HepG2 (cell line): ENCODE measurements around the gene TEX22. TPM values are rescaled to one million over a fixed set of nuclear protein-coding genes. Genes with fewer than 3 reads are reported as not detected.
A peak's percentile ranks its signal among the peaks of the same experiment; 100 is the strongest.

Source experiments
- CCDC6 ChIP-seq: sonication (generic); formaldehyde crosslinking; IDR thresholded peaks from 2 replicates; pipeline ENCODE4 v1.8.1; 2022; ENCODE audit warnings: mild to moderate bottlenecking, missing genetic modification reagents, moderate library complexity
- LRRFIP1 ChIP-seq: sonication (generic); formaldehyde crosslinking; conservative IDR thresholded peaks from 2 replicates; pipeline ENCODE4 v1.4.0; 2020; ENCODE audit warnings: missing genetic modification reagents
- NFYB ChIP-seq: sonication (generic); formaldehyde crosslinking; IDR thresholded peaks from 2 replicates; pipeline ENCODE4 v1.4.0; 2020; ENCODE audit warnings: missing genetic modification reagents
- PHB2 ChIP-seq: fragments of 450-650 bp; IDR thresholded peaks from 2 replicates; pipeline ENCODE4 v1.6.1; 2018; ENCODE audit not compliant: partially characterized antibody
- REPIN1 ChIP-seq: sonication (generic); formaldehyde crosslinking; IDR thresholded peaks from 2 replicates; pipeline ENCODE4 v1.8.0; 2022; ENCODE audit warnings: missing genetic modification reagents, low read depth, mild to moderate bottlenecking, borderline replicate concordance
- TFE3 ChIP-seq: IDR thresholded peaks from 2 replicates; pipeline ENCODE4 v1.6.1; 2016
- ZBTB2 ChIP-seq: sonication (generic); formaldehyde crosslinking; IDR thresholded peaks from 2 replicates; pipeline ENCODE4 v1.8.0; 2022; ENCODE audit warnings: low read depth, missing genetic modification reagents
- ZNF142 ChIP-seq: sonication (generic); formaldehyde crosslinking; IDR thresholded peaks from 2 replicates; pipeline ENCODE4 v1.4.0; 2020; ENCODE audit warnings: missing genetic modification reagents
- ZNF780A ChIP-seq: sonication (generic); formaldehyde crosslinking; IDR thresholded peaks from 2 replicates; pipeline ENCODE4 v1.8.0; 2022; ENCODE audit warnings: mild to moderate bottlenecking, missing genetic modification reagents, moderate library complexity
- polyA plus RNA-seq, 8 experiments: library from polyadenylated mRNA; depleted of rRNA in 3 of 8; stranded (reverse) in 7 of 8; unstranded in 1 of 8; fragments of >200 nt; fragmentation: Illumina TruSeq in 4 of 8; extraction: Trizol in 4 of 8; gene quantifications; 2 replicates each; pipeline versions ENCODE4 v1.2.1 to v1.2.3, GENCODE V29; 2011 to 2016; ENCODE audit warnings: low read depth in 4 of 8, missing spikeins in 1 of 8, mixed read lengths in 1 of 8; ENCODE audit not compliant: insufficient read depth in 1 of 8
- total RNA-seq, 5 experiments: library from RNA; depleted of rRNA; stranded (reverse); fragments of >200 nt; fragmentation: Illumina TruSeq; extraction: Trizol; gene quantifications; 2 replicates each; pipeline ENCODE4 v1.2.3, GENCODE V29; 2016; ENCODE audit warnings: low read depth in 1 of 5

Gene TEX22
- total and polyA plus RNA-seq, 2 of the 13 experiments (the other 11 are each of a cell fraction or from before 2014, with no cell fraction given), result 0.07 to 0.27 TPM

- TF ChIP-seq TFE3 (CRISPR knock-in tag) (0 out of 2 replicates have a peak, but pooled peaks have one; percentile 41), PHB2 (no peak), ZNF142 (CRISPR knock-in tag) (no peak), ZNF780A (CRISPR knock-in tag) (no peak), REPIN1 (CRISPR knock-in tag) (peak; percentile 61; the same call in 1 of the 2 replicates), CCDC6 (no peak), LRRFIP1 (CRISPR knock-in tag) (no peak), NFYB (CRISPR knock-in tag) (no peak), ZBTB2 (CRISPR knock-in tag) (peak; percentile 69; the same call in 1 of the 2 replicates)
These were observed 21.1 kb downstream of the TEX22 start, which contains the start of gene MTA1 (continued) for GRCh38 chr14:105419195-105420091.
